ENCODE measurements around the gene PRKCA. TPM values are rescaled to one million over a fixed set of nuclear protein-coding genes. Genes with fewer than 3 reads are reported as not detected.
"Not testable (repeated sequence)": the region's sequence is repeated elsewhere in the genome, so short reads cannot be mapped to it uniquely, and the experiment has no call there.

PRKCA gene
- total RNA-seq, 1 donor from 2014 or later, result 14.9 TPM

DNA sequence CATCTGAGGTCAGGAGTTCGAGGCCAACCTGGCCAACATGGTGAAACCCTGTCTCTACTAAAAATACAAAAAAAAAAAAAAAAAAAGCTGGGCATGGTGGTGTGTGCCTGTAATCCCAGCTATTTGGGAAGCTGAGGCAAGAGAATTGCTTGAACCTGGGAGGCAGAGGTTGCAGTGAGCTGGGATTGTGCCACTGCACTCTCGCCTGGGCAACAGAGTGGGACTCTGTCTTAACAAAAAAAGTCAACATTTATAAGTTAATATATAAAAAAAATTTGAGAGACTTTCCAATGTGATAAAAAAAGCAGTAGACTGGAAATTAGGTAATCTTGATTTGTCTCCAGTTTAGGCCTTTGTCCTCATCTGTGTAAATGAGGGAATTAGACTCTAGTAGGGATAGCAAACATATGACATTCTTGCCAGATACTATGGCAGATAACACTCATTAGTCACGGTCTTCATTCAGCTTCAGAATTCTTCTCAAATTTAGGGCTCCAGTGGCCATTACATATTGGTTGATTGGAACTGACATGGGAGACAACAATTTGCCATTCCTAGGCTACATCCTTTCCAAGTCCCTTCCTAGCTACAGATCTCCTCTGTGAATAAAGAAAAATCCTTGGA is 22.1 kb downstream of the PRKCA start:
- not testable (repeated sequence) for DNase-seq (ENCODE audit: low spot score)

DNA sequence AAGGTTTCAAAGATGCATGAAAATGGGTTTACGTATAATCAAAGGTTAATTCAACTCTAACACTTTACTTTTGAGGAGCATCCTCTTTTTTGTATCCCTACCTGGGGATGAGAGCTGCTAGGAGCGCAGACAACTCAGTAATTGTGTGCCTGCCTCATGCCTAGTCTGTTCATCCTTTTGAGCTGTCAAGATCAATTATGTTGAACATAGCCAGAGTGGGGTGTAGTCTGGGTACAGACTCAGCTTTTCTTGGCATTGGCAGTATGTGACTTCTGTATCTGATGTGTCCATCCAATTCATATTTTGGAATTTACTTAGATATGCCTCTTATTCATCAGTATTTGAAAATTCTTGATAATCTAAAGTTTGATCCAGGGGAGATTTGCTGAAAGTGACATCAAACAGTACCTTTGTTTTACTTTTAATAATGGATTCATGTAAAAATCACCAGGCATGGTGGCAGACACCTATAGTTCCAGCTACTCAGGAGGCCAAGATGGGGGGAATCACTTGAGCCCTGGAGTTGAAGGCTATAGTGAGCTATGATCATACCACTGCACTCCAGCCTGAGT is 24.1 kb downstream of the PRKCA start:
- no peak for DNase-seq (ENCODE audit: low spot score)

DNA sequence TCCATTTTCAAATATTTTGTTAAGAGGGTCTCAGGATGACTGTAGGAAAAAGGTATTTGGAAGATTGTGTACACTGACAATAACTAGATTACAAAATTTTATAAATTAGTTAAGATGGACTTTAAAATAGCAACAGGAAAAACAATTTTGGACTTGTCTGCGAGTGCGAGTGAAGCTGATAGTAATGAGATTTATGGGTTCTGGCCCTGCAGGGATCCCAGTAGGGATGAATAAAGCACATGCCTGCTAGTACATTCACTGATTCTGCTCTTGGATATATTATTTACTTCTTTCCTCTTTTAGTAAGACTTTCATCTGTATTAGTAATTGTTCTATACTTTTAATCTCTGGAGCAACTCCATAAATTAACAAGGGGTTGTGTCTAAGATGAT is 28.2 kb downstream of the PRKCA start:
- DNase-seq (ENCODE audit: low spot score), result no peak

DNA sequence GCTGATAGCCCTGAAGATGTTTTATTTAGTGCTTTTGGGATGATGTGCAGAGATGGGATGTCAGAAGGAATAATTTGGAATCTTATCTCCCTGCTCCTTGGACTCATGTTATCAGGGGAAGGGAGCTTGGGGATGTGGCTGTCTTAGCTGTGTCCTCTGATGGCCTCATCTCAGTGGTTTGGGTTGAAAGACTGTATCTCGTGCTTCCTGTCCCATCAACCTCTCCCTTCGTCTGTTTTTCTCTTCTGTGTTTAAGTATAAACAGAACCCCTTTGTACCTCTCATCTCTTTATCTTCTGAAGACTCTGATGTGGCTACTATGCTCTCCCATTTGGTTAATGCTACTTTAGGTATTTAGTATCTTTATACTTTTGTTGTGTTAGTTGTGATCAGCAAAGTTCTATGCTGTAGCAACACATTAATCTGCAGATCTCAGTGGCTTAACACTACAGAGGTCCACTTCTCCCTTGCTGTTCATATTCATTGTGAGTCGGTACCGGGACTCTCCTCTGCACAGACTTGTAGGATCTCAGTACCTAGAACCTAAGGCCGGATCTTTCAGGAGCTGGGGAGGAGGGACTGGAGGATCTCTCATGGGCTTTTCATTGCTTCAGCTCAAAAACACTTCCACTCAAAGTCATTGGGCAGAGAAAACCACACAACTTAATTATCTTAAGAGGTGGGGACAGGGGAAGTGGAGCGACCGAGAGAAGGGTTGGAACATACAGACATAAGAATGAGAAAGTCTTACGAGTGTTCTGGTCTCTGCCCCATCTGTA is 28.8 kb downstream of the PRKCA start:
- no peak for DNase-seq (ENCODE audit: low spot score)

DNA sequence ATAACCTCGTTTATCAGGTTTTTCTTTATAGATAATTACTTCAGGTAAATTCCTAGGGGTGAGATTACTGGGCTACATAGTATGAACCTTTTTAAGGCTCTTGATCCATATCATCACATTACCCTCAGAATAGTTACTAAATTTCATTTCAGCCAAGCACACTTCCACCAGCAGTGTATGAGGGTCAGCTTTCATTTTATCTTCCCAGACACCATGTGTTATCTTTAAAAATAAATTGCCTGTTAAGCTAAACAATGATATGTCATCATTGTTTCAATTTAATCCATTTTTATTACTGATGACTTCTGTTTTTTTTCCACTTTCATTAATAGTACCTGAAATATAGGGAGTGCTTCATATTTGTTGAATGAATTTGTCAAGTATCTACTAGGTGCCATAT is 33.4 kb downstream of the PRKCA start:
- no peak for DNase-seq (ENCODE audit: low spot score)

DNA sequence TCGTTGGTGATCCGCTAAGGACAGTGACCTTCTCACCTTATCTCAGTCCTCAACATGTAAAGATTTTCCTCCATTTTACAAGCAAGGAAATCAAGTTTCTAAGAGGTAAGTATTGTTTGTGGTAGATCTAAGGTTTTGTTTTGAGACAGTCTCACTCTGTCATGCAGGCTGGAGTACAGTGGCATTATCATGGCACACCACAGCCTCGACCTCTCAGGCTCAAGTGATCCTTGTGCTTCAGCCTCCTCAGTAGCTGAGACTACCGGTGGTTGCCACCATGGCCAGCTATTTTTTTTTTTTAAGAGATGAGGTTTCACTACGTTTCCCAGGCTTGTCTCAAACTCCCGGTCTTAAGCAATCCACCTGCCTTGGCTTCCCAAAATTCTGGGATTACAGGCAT is 34.9 kb downstream of the PRKCA start:
- DNase-seq (ENCODE audit: low spot score), result no peak

DNA sequence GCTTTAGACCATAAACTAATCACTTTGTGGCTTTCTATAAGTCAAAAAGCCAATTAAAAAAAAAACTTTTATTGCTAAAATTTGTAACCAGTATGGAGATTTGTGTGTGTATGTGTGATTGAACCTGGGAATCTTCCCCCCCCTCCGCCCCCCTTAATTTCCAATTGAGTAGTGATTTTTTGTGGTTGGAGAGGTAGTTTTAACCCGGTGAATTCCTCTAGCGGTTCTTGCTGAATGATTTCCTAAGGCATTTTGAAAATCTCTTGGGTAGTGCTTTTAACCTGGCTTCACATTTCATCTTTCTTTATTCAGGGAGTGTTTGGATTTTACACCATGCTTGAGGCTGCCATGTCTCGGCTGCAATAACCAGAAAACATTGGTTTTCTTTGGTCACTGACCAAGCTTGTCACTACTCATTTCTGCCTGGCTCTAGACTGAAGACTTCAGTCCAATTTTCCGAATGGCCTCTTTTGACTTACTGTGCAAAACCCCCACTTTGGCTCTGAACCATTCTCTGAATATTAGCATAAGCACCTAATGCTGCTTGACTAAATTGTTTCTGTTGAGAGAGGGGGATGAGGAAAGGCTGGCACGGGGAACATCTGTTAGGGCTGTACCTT is 35.6 kb downstream of the PRKCA start:
- DNase-seq (ENCODE audit: low spot score), result no peak

DNA sequence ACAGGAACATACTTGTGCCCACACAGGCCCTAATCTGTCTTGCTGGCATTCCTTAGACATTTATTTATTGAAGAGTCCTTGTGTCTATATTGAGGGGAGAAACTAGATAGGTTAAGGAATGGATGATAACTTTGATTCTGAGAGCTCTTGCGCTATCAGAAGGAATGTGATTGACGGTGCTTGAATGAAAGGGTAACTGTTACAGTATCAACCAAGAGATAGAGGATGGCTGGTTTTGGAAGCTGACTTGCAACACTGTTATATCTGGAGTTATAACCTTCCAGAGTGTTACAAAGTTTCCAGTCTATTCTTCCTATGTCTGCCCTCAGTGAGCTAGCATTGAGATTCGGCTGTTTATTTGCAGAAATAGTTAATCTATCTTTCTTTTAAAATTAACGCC is 36.5 kb downstream of the PRKCA start:
- DNase-seq (ENCODE audit: low spot score), result no peak

DNA sequence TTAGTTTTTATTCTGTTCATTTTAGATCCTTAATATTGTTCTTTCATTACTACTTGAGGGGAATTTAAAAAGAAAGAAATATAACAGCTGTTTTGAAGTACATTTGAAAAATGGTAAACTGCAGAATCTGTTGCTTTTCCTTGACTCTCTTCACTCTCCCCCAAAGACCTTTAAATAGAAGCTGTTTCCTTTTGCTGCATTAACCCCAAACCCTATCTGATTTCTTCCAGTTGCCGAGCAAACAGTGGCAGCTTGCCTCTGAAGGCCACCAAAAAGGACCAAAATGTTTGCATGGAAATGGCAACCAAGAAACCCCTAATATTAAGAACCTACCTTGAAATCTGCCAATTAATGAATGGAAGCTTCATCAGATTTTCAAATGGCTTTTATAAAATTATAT is 37.1 kb downstream of the PRKCA start:
- DNase-seq (ENCODE audit: low spot score), result no peak

DNA sequence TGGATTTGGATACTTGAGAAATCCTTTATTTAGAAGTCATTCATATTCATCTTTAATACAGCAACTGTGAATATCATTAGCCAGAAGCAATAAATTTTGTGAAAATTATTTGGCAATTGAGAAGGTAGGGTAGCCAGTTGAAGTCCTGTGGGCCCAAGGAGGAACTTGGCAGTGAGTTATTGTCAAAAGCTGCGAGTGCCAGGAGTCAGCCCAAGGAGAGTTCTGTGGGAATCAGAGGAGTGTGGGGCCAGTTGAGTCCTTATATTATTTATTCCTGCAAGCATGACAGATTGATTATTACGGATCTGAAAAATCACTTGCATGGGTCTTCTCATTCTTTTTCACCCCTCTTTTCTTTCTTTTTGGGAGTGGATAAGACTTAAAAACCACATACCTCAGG is 38.3 kb downstream of the PRKCA start:
- DNase-seq (ENCODE audit: low spot score), result no peak

DNA sequence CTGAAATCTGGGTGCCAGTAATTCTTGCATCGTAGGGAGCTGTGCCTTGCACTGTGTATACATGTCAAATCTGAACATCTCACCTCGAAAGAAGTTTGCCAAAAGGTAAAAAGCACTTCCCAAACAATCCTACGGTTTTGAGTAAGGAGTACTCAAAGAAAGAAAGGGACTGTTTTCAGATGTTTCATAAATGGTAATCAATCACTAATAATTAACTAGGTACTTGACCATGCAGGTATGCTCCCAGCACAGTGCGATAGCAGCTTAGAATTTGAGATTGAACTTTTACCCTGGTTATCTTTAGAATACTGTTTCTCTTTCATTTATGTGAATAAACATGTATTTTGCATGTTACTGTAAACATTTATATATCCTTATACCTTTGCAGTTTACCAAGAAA is 39.0 kb downstream of the PRKCA start:
- DNase-seq (ENCODE audit: low spot score), result no peak

DNA sequence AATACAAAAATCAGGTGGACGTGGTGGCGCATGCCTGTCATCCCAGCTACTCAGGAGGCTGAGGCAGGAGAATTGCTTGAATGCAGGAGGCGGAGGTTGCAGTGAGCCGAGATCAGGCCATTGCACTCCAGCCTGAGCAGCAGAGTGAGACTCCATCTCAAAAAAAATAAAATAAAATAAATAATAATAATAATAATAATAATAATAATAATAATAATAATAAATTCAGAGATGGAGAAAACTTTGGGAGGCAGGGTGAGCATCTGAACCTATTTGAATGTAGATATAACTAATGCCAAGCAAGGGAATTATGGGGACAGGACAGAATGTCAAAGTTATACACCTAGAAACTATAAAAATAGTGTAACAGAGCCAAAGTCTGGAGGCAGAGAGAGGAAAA is 39.9 kb downstream of the PRKCA start:
- not testable (repeated sequence) for DNase-seq (ENCODE audit: low spot score)

DNA sequence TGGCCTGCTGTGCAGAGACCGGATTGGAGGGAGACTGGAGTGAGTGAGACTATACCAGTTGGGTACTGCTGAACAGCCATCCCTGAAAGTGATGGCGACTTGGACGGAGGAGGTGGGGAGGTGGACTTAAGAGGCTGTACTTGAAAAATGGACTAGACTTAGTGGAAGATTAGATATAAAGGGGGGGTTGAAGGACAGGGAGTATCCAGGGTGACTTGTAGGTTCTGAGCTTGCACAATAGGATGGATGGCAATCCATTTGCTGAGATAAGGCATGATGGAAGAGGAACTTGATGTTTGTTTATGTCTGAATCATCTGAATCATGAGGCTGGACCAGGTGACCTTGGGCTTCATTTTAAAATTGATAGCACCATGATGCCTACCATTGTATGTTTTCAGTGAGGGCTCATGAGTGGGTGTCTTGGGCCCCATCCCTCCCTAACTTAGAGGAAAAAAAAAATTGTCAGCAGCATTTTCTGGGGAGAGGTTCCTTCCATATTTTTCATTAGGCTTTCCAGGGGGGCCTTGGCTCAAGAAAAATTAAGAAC is 41.2 kb downstream of the PRKCA start:
- DNase-seq (ENCODE audit: low spot score), result no peak

DNA sequence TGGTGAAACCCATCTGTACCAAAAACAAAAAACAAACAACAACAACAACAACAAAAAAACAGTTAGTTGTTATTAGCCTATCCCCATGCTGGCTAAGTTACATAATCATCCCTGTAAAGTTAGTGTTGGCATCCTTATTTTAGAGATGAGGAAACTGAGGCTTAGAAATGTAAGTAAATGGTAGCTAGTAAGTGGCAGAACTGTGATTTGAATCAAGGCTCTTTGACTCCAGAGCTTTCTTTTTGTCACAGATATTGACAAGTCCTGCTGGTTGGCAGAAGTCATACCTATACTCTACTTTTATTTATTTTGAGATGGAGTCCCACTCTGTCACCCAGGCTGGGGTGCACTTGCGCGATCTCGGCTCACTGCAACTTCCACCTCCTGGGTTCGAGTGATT is 42.1 kb downstream of the PRKCA start:
- no peak for DNase-seq (ENCODE audit: low spot score)

DNA sequence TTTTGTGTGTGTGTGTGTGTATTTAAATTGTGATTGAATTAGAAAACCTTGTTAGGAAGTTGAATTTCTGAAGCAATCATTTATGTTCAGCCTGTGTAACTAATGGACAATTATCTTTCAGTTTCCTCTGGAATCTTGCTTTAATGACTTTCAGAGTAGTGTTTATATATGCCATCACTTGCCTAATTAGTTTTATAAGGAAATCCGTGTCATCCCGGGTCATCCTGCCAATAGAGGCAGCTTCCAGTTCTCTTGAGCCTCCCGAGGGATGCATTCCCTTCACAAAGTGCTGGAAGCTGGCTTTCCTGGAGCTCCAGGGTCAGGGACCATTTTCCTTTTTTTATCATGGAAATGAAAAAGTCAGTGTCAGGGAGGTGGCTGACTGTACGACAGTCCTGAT is 42.9 kb downstream of the PRKCA start:
- no peak for DNase-seq (ENCODE audit: low spot score)

DNA sequence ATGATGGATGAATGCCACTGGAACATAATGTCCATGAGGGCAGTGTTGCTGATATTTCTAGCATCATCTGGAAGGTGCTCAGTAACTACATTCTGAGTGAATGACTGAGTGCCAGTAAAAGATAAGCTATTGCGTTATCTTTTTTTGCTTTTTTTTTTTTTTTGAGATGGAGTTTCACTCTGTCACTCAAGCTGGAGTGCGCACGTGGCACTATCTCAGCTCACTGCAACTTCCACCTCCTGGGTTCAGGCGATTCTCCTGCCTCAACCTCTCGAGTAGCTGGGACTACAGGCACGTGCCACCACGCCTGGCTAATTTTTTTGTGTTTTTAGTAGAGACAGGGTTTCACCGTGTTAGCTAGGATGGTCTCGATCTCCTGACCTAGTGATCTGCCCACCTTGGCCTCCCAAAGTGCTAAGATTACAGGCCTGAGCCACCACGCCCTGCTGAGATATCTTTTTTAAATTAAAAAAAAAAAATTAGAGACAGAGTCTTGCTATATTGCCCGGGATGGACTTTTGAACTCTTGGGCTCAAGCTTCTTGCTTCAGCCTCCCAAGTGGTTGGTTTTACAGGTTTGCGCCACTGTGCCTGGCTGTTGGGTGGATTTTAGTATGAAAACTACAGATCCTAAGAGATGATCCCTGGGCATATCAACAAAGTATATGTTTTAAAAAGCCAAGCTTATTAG is 43.7 kb downstream of the PRKCA start:
- not testable (repeated sequence) for DNase-seq (ENCODE audit: low spot score)

DNA sequence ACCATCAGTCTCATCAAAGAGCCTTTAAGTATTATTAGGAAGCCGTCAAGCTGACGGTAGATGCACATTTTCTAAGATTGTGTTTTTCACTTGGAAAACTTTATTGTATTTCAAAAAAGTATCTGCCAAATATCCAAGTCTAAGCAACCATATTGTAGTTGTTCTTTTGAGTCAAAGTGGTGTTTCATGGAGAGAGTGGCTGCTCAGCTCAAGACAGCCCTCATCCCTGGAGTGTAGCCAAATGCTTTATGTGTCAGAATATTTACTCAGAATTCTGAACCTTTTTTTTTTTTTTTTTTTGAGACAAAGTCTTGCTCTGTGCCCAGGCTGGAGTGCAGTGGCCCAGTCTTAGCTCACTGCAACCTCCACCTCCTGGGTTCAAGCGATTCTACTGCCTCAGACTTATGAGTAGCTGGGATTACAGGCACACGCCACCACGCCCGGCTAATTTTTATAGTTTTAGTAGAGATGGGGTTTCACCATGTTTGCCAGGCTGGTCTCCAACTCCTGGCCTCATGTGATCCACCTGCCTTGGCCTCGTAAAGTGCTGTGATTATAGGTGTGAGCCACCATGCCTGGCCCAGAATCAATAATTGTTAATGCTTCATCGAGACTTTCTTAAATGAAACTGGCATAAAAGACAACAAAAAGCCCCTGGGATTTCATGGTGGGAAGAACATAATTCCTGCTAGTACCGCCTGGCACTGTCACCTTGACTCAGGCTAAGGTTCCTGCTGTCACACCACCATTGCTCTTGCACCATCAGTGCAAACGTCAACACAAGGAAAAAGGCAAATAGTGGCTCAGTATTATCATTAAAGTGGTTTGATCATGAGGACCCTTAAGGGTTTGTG is 45.5 kb downstream of the PRKCA start:
- no peak for DNase-seq (ENCODE audit: low spot score)

DNA sequence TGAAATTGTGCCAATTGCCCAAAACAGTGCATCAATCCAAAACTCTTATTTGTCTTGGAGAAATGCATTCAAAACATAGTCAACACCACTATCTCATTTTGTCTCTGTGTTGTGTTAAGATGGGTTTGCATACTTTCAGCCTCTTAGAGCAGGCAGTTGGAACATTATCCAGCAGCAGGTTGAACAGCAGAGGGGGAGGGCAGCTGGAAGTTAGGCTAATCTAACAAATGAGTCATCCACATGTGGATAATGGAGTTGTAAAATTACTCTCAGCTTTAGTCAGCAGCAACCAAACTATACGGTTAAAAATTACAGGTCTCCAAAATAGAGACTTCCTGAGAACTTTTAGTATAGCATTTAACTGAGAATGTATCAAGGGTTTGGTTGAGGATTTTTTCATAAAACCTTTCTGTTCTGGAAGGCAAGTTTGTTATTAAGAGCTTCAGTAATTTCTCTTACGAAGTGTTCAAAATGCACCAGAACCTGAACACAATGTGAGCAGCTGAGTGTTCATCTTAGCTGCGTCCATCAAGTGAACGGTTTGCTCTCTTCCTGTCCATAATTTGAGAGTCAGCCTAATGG is 46.3 kb downstream of the PRKCA start:
- no peak for DNase-seq (ENCODE audit: low spot score)

DNA sequence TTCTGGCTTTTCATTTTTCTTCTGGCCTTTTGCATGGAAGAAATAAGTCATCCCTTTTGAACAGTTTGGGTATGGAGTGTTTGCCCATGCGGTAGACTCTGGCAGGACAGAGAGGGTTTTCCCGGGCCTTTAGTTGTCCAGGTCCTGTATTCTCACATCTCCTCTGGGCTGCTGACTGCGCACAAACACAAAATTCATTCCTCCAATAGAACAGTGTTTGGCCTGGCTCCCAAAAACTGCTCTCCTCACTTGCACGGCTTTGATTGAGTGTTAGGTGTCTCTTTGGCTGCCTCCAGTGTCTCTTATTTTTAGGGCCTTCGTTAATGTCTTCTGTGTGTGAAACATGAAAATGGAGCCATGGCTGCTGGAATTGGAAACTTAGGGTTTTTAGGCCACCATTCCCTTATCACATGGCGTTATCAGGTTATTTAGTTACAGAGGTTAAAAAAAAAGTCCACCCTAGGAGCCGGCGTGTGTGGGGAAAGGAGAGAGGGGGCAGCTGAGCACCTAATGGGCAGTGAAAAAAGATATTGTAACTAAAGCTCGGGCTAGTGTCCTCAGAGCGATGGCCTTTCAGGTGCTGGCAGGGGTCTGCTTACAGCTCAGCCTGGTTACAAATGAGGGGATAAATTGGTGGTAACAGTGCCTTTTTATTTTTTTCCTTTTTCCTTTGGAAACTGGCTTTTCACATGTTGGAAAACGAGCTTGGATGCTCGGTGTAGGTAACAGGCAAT is 47.3 kb downstream of the PRKCA start:
- DNase-seq (ENCODE audit: low spot score), result no peak

Data from mesenteric fat pad (tissue), 1 donor.